Islet of Langerhans (tissue), 1 donor: ENCODE results near the gene GREM2.

Experiments used
- FAIRE-seq: peaks from one replicate; lab custom pipeline; 2011; peaks lifted over from hg19 to GRCh38; lab: Jason Lieb, UNC

Gene GREM2

DNA sequence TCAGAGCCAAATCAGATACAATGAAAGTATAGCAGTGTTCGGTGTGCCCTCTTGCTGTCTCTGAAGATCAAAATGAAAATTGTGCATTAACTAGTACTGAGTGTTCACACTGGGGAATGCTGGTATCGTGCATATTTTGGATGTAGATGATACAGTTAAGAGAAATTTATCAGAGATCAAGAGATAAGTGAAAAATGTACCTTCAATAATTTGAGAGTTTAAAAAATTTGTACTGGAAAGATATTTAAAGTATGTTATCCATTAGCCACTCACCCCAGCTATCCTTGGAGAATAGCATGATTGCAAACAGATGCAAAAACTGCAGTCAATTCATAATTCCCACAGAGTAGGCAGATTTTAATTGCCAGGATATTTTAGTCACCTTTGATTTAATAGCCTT is 56.4 kb downstream of the GREM2 start:
- no peak for FAIRE-seq

DNA sequence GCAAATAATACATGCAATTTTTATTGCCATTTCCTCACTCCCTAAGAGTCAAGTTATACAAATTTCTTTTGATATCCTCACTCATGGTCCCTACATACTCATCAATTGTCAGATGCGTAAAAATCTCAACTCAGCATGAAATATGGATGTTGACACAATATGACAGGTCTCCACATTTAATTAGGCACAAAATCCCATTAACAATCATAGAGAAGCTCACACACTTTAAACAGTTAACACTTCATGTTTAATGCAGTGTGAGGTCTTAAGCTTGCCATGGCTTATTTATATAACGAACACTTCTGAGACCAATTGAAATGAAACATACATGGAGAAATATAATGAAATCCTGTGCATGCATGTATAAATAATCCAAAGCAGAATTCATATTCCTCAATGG is 58.6 kb downstream of the GREM2 start:
- no peak for FAIRE-seq

DNA sequence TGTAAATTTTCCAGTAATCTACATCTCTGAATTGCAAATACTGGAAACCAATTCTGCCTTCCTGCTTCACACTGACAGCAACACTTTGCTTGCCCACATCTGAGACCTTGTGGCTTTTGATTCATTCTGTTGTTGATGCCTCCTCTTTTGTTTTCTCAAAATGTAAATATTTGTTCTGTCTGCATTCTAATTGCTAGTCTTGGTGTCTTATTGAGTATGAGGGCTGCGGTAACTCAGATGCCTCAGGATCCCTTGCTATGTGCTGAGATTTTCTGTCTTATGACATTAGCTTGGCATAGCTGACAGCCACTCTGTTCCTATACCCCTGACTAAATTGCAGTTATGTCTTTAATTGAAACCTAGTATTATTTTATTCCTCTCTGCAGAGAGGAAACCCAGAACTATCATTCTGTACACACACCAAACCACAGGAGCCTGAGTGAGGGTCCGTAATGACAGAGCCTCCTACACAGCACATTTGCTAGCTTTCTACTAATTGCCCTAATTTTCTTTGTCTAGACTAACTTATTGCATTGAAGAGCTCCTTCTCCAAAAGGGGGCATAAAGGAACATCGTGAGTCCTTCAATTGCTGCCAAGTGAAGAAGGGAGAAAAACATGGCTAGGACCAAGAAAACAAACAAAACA is 72.1 kb downstream of the GREM2 start:
- FAIRE-seq, result no peak

DNA sequence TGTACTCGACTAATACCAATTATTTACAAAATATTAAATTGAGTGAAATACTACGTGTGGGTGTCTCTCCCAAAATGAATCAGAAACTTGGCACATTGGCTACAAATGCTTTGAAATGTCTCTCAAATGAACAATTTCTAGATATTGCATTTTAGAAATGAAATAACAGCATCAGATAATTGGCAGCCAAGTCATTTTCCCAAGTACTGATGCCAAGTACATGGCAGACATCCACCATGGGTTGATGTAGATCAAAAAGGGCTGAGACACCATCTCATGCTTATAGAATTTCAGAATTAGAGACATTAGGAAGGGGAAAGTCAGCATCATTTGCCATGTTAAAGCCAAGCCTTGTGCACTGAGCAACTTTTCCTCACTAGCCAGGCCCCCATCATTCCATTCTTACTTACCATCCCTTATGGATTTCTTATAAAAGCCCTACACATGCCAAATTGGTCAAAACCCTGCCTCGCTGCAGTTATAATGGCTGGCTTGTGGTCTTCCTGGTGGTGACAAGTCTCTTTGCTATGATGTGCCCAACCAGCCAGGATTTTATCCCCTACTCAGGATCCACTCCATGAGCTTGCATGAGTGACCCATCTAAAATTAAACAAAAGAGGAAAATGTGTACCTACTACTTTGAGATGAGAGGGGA is 73.1 kb downstream of the GREM2 start:
- no peak for FAIRE-seq

DNA sequence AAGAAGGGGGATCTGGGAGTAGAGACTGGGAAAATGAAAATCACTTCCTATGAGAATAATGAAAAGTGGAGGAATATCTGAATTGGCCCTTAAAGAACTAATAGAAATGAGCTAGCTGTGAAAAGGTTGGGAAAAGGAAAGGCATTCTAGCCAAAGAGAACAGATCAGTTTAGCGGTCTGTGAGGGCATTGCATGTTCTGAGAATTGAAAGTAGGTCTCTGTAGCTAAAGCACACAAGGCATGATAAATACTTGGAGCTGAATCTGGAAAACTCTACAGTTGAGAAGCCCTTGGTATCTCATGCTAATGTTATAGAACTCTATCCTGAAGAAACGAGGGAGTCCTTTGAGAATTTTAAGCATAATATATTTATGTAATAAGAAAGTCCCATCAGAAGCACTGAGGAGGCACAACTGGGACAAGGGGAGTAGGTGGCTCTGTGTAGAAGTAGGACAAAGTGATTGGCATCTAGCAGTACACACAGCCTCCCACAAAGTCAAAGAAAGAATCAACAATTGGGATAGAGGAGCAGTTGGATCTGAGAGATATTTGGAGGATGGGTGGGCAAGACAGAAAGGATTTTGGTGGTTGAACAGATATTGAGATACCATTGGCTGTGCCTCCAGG is 78.7 kb downstream of the GREM2 start:
- no peak for FAIRE-seq

DNA sequence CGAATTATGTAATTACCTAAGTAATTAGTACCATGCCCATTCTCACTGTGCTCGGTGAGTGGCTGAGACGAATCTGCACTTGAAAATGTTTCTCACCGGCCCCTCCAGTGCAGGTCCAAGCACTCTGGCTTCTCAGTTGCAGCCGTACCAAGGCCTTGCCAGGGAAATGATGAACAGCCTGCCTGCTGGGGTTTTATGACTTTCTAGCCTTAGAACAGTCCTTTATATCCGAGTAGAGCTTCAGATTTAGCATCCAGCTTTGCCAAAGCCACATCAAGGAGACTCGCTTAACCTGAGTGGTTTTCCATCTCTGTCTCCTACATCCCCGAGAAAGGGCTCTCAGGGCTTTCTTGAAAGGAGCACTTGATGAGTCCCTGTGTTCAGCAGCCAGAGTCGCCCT is 83.4 kb downstream of the GREM2 start:
- FAIRE-seq, result no peak

DNA sequence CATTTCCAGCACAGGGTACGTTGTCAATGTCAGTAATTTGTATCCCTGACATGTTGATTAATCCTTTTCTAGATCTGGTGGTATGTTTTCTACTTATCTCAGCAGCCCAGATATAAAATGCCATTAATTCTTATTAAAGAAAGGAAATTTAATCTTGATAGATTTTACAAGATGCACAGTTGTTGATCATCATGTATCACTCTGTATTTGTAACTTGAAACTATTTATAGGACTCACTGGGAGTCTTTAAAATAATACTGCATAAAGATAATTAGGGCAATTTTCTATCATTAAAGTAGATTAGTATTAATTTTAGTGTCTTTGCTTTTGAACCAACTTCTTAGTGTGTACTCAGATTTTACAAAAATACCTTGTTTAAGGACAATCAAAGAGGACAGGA is 84.9 kb downstream of the GREM2 start:
- no peak for FAIRE-seq

DNA sequence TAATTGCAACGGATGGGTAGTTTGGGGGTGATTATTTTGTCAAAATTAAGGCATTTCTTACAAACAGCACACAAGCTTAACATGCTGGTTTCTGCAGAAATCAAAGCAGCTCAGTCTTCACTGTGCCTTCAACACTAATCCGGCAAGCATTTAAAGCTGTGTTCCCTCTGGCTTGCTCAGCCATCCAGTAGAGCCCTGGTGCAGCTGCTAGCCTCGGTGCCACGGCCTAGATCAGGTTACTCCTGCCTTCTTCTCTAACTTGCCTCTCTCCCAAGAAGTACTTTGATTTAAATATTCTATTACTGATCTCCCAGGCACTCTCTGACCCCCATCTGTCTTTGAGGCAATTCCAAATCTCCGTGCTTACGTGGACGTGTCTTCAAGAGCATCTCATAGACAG is 85.6 kb downstream of the GREM2 start:
- FAIRE-seq, result no peak

DNA sequence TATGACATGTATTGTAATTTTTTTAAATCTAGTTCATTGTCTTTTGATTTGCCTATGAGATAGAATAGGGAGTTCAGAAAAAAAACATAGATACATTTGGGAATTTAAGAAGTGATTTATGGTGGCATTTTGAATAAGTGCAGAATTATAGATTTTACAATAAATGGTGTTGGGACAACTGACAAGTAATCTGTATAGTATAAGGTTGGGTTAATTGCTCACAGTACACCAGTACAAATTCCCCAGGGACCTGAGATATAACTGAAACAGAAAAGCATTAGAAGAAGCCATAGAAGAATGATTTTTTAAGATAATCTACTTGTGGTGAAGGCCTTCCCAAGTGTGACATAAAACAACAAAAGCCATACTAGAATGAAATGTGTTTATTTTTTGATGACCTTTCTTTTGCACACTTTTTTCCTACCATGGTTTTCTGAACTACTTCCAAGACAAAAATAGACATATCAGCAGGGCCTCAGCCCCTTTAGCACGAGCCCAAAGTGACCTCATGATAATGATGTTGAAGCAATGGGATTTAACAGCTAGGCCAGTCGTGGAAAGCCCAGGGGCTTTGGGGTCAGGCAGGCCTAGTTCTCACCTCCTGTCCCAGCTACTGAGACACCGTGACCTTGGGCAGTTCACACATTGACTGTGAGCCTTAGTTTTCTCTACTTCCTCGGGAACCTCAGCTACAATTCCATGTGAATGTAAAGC is 87.4 kb downstream of the GREM2 start:
- no peak for FAIRE-seq

DNA sequence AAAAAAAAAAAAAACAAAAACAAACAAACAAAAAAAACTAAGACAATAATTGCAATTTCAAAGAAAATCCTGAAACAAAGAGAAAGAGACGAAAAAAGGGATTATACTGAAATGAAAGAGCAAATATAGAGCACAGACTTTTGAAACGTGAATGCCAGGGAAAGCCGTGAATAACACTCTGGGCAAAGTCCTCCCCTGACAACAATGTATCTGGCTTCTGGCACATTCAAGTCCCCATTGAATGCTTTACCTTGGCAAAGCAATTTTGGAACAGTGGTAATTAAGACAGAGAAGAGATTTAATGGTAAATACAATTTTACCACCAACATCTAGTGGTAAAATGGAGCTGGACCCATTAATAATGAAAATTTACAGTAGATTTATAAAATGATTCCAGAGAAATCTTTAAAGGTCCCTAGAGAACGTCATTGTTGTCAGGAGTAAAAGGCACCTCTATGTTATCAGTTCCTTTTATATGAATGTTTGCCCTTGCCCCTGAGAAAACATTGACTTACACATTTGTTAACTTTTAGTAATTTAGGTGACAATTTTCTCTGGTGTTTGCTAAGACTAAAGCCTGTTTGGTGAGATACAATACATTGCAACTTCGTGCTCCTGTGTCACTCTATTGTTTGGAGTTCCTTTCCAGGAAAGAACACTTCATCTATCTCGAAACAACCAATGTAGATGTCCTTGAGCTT is 89.7 kb downstream of the GREM2 start:
- FAIRE-seq, result peak; percentile 53

DNA sequence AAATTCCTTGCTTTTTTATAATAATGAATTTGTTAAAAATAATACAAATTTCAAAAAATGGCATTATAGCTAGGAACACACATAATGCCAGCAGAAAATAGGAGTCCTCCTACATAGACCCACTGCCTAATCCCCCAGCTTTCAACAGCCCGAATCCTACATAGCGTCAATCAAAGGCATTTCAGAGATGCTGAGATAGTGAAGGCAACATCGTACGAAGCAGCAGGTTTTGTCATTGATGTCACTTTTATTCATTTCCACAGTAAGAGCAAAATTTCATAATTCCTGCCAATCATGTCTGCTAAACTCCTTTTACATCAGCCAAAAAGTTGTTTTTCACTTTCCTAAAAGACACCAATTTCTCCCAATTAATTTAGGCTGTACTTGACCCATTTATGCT is 94.1 kb downstream of the GREM2 start:
- no peak for FAIRE-seq

DNA sequence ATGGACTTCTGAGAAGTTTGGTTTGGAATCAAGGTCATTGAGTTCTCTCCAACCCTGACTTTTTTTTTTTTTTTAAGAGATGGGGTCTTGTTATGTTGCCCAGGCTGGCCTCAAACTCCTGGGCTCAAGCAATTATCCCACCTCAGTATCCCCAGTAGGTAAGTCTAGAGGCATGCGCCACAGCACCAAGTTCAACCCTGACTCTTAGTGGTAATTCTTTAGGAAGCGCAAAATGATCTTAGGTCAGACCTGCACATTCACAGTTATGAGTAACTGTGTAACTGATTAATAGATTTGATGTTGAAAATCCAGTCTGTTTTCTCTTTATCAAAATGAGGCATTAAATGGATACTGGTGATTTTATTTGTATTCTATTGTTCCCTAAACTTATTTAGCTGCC is 95.9 kb downstream of the GREM2 start:
- FAIRE-seq, result no peak

DNA sequence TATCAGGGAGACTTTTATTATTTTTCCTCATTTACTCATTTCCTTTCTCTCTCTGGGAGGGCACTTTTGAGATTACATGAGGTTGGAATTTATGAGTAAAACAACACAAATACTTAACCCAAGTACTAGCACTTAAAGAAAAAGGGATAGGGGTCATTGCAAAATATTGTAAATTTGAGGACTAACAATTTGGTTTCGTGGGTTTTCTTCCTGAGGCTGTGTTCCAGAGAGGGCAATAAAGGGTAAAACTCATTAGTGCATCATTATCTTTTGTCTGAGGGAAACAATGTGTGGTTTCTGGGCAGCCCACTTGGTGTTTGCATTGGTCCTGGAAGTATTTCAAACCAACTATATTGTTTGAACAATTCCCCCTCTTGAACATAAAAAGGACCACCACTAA is 96.5 kb downstream of the GREM2 start:
- FAIRE-seq, result no peak

DNA sequence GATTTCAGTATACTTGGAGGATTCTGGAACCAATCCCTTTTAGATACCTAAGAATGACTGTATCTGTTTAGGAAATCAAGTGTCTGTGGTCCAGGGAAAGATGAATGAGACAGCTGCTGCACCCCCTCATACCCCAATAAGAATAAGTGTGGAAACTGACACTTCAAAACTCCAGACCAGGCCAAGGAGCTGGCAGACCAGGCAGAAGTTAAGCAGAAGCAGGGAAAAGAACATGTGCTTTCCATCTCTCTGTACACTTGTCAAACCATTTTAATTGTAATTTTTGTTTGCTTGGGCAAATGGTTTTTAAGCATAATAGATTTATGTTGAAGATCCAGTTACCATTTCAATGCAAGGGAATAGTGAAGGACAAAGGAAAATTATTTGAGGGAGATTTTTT is 100.2 kb downstream of the GREM2 start:
- FAIRE-seq, result no peak

DNA sequence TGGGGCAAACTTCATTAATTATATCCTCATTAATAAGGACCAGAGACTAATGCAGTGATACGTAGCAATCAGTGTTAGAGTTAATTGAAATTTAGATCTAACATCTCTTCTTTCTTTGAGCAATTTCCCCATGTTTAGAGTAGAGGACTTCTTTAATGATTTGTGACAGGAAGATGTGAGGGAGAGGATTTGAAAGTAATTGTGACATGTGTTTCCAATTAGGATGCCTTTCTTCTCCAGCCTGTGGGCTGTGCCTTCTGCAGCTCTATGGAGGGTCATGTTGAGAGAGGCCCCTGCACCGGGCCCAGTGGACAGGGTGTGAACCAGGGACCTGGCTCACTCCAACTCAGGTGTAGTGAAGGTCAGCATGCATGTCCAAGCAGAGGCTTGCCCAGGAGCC is 103.0 kb downstream of the GREM2 start:
- FAIRE-seq, result no peak

DNA sequence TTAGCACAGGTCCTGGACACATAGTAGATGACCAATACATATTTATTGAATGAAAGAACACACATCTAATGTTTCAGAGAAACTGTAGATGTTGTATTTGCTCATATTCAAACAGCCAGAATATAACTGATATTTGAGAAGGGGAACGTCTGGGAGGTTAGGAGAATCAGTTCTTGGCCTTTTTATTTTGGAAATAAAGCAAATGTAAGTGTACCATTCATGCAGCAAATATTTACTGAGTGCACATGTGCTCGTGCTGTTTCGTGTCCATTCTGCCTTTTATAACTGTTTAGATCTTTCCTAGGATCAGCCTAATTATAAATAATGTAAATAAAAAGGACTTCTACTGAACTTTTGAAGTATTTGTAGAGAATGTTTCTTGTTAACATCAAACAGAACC is 103.8 kb downstream of the GREM2 start:
- FAIRE-seq, result no peak

DNA sequence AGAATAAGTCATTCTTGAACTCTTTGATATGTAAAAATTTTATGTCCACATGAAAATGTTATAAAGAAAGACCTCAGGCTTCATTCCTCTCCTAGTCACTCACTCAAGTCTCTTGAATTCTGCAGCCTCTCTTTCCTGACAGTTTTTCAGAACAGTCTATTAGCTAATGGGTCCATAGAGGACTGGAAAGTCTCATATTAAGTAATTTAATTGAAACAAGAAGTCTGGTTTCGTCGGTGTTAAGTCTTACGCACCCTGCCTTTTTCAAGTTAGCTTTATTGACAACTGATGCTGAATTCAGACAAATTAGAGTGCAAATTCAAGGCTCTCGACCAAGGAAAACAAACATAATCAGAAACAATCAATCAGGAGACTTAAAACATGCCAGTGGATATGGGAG is 105.8 kb downstream of the GREM2 start:
- no peak for FAIRE-seq

DNA sequence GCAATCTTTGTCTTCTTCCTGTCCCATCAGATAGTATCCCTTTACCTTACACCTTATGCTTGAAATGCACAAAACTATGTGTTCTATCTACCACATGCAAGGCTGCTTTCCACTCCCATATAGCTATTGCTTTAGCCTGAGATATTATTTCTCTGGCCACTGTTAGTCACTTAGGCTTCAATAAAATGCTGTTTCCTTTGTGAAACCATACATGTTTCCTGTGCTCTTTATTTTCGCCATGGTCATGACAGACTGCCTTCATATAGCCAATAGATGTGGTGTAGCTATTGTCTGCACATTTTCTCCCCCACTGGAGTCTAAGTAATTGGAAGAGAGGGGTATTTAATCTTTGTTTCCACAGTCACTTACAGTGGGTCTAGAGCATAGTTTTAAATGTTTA is 108.4 kb downstream of the GREM2 start:
- no peak for FAIRE-seq

DNA sequence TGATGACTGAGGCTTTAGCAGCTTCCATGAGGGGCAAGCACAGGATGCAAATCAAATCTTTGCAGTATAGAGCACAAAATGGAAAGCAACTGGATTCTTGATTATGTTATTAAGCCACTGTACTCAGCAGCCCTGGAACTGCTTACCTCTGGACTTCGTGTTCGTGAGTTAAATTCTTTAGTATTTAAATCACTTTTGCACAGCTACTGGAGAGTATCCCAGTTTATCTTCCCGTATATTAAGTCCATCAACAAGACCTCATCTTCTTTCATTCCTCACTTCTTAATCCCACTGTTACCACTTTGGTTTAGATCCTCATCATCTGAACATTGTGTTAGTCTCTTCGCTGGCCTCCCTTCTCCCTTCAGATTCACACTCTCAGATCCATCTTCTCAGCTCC is 108.9 kb downstream of the GREM2 start:
- FAIRE-seq, result no peak

DNA sequence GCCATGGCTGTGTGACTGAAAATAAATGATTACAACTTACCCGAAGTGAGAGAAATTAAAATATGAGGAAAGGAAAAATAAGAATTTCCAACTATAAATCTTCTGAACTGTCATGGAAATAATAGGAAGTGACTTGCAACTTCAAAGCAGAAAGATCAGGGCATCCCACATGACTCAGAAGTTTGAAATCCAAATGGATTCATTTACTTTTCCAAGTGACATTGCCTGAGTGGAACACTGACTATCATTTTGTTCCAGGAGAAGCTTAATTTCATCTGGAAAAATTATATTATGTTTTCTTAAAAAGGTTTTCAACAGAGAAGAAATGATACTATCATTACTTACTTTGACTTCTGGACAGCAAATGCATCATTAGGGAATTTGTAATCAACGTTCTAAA is 110.8 kb downstream of the GREM2 start:
- FAIRE-seq, result no peak

DNA sequence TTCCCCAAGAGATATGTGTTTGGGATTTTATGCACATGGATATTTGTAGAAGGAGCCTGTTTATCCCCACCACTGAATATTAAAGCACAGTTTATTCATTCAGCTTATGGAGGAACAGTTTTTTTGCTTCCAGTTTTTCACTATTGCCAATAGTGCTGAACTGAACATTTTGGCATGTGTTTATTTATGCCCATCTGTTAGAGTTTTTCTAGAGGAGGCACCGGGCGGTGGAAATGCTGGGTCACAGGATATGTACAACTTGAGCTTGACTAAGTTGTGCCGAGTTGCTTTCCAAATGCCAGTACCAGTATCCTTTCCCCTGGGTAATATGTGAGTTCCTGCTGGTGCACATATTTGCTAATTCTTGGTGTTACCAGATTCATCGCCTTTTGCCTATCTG is 111.3 kb downstream of the GREM2 start:
- FAIRE-seq, result no peak

DNA sequence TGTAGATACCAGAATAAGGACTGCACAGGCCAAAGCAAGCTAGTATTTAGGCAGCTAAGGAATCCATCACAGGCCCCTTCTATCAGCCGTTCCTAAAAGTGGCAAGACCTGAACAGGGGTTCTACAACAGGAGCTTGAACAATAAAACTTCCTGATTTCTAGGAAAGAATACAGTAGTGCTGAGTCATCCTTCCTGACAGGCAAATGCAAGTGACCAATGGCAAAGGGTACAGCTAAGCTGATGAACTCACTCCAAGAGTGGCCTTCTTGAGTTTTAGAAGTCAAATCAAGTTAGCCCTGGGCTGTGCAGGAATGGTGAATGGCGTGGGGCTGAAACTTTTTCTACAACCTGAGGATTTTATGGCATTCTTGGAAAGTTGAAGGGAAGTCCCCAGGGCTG is 112.9 kb downstream of the GREM2 start:
- FAIRE-seq, result no peak

DNA sequence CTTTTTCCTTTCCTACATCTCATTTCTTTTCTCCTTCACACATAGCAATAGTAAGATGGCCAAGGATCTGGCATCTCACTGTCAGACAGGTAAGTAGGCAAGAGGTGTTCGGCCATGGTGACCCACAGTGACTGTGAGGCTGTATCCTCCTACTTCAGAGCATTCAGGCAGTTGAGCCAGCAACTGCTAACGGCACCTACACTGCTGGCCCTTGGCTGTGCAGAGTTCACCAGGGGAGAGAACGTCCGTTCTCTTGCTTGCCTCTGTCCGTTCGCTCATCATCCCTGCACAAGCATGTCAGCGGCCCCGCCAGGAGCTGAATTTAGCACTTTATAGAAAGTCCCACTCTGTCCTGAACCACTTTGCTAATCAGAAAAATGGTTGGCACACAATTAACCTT is 113.6 kb downstream of the GREM2 start:
- FAIRE-seq, result no peak
